Nephron (organoid): Measurements from ENCODE around the gene YBEY.

ENCODE experiments used
- H3K27ac Mint-ChIP-seq, 3 experiments: 2 replicates each; pipeline ENCODE4 v1.8.0; 2020; ENCODE audit warnings: mixed read lengths in 3 of 3, mild to moderate bottlenecking in 2 of 3, moderate library complexity in 1 of 3
- H3K27me3 Mint-ChIP-seq: 2 replicates; pipeline ENCODE4 v1.8.0; 2021; ENCODE audit warnings: low read depth, mild to moderate bottlenecking, moderate library complexity, mixed read lengths
- H3K36me3 Mint-ChIP-seq: 2 replicates; pipeline ENCODE4 v1.8.0; 2020; ENCODE audit warnings: low read depth, mixed read lengths
- H3K4me1 Mint-ChIP-seq: 2 replicates; pipeline ENCODE4 v1.8.0; 2020; ENCODE audit warnings: mixed read lengths
- H3K4me3 Mint-ChIP-seq, 3 experiments: 2 replicates each; pipeline ENCODE4 v1.8.0; 2020; ENCODE audit warnings: mild to moderate bottlenecking in 3 of 3, mixed read lengths in 3 of 3, moderate library complexity in 2 of 3
- H3K9me3 Mint-ChIP-seq: 2 replicates; pipeline ENCODE4 v1.8.0; 2020; ENCODE audit warnings: mixed read lengths
- TF ChIP-seq, protein P1 (sequence below), 3 experiments: fragments of 200-600 bp; sonication (generic); IDR thresholded peaks; one replicate each; pipeline ENCODE4 v1.5.0; 2021; ENCODE audit warnings: antibody characterized with exemption in 3 of 3; ENCODE audit not compliant: unreplicated experiment in 3 of 3

Gene YBEY

GRCh38 chr21:46323710-46324389 lies 37.7 kb downstream of the YBEY start, which contains the start of the genes C21orf58 and PCNT:
TSS of gene C21orf58 (minus strand) at chr21:46323870. CDS start at chr21:46322738, 1,132 bp downstream.
TSS of gene PCNT (plus strand) at chr21:46324156. CDS start at chr21:46324229, 73 bp downstream.
- Mint-ChIP-seq H3K27me3 (no peaks in the 10 kb centered on the region), H3K4me3 (peak within 1 kb of the TSS; percentile 93 to 97 (median 97)), H3K4me1 (peaks cover 33% of the 10 kb centered on the region), H3K36me3 (peaks cover 20% of the 10 kb centered on the region), H3K27ac (peak within 1 kb of the TSS; percentile 83 to 98 (median 92)), H3K9me3 (no peaks in the 10 kb centered on the region)
- TF ChIP-seq, protein P1, sequence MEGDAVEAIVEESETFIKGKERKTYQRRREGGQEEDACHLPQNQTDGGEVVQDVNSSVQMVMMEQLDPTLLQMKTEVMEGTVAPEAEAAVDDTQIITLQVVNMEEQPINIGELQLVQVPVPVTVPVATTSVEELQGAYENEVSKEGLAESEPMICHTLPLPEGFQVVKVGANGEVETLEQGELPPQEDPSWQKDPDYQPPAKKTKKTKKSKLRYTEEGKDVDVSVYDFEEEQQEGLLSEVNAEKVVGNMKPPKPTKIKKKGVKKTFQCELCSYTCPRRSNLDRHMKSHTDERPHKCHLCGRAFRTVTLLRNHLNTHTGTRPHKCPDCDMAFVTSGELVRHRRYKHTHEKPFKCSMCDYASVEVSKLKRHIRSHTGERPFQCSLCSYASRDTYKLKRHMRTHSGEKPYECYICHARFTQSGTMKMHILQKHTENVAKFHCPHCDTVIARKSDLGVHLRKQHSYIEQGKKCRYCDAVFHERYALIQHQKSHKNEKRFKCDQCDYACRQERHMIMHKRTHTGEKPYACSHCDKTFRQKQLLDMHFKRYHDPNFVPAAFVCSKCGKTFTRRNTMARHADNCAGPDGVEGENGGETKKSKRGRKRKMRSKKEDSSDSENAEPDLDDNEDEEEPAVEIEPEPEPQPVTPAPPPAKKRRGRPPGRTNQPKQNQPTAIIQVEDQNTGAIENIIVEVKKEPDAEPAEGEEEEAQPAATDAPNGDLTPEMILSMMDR (IDR thresholded peaks at IDR 0.05; ENCODE audit: unreplicated experiment in 3 of 3) = no peak

- TF ChIP-seq, protein P1 (IDR thresholded peaks at IDR 0.05; ENCODE audit: unreplicated experiment in 3 of 3) = no peak
- H3K9me3 Mint-ChIP-seq = no peaks in the 10 kb centered on the region
These were observed 38.4 kb downstream of the YBEY start for GRCh38 chr21:46324390-46325072.

GRCh38 chr21:46325073-46325912 lies 39.2 kb downstream of the YBEY start:
- TF ChIP-seq, protein P1 (IDR thresholded peaks at IDR 0.05; ENCODE audit: unreplicated experiment in 3 of 3) = peak in 1 of 3 experiments; percentile 32
- H3K36me3 Mint-ChIP-seq = peaks cover 28% of the 10 kb centered on the region
- H3K9me3 Mint-ChIP-seq = no peaks in the 10 kb centered on the region
- peak overlapping the region; percentile 57 to 86 (median 65) for H3K27ac Mint-ChIP-seq
- peak overlapping the region; percentile 87 to 97 (median 93) for H3K4me3 Mint-ChIP-seq
- peaks cover 33% of the 10 kb centered on the region for H3K4me1 Mint-ChIP-seq
- no peaks in the 10 kb centered on the region for H3K27me3 Mint-ChIP-seq

More at GRCh38 chr21:46324390-46325072, 38.4 kb downstream of the YBEY start:
- Mint-ChIP-seq H3K4me3 (peak overlapping the region; percentile 93 to 97 (median 97)), H3K27me3 (no peaks in the 10 kb centered on the region), H3K27ac (peak overlapping the region in 2 of 3 experiments; percentile 83 to 98), H3K36me3 (peaks cover 27% of the 10 kb centered on the region), H3K4me1 (peaks cover 33% of the 10 kb centered on the region)

- peaks cover 26% of the 10 kb centered on the region for H3K4me1 Mint-ChIP-seq
- TF ChIP-seq, protein P1 (IDR thresholded peaks at IDR 0.05; ENCODE audit: unreplicated experiment in 3 of 3) = no peak
- no peaks in the 10 kb centered on the region for H3K27me3 Mint-ChIP-seq
- H3K9me3 Mint-ChIP-seq = no peaks in the 10 kb centered on the region
- peak overlapping the region in 1 of 3 experiments; percentile 86 for H3K27ac Mint-ChIP-seq
- H3K4me3 Mint-ChIP-seq = peak overlapping the region; percentile 57 to 97 (median 87)
- H3K36me3 Mint-ChIP-seq = peaks cover 32% of the 10 kb centered on the region
These were observed 40.1 kb downstream of the YBEY start for GRCh38 chr21:46326110-46326703.

- Mint-ChIP-seq H3K36me3 (peaks cover 43% of the 10 kb centered on the region), H3K27ac (no peak overlapping the region), H3K9me3 (no peaks in the 10 kb centered on the region), H3K27me3 (no peaks in the 10 kb centered on the region), H3K4me3 (peak overlapping the region in 1 of 3 experiments; percentile 62), H3K4me1 (peaks cover 13% of the 10 kb centered on the region)
- TF ChIP-seq, protein P1 (IDR thresholded peaks at IDR 0.05; ENCODE audit: unreplicated experiment in 3 of 3) = no peak
These were observed 41.6 kb downstream of the YBEY start for GRCh38 chr21:46327711-46328110.
